SH-SY5Y (cell line): Measurements from ENCODE around the gene TNFRSF11A.

ENCODE experiments used
- GATA2 ChIP-seq: IDR thresholded peaks from 2 replicates; pipeline ENCODE4 v1.6.1; 2011; ENCODE audit warnings: mild to moderate bottlenecking, low read depth, low read length
- GATA3 ChIP-seq: IDR thresholded peaks from 2 replicates; pipeline ENCODE4 v1.6.1; 2011; ENCODE audit warnings: low read depth, mild to moderate bottlenecking, low read length, moderate library complexity

GRCh38 chr18:62389761-62390481 is 64.8 kb downstream of the TNFRSF11A start:
- TF ChIP-seq GATA3 (no peak), GATA2 (no peak)
